ENCODE measurements around the gene SLC6A3.

DNA sequence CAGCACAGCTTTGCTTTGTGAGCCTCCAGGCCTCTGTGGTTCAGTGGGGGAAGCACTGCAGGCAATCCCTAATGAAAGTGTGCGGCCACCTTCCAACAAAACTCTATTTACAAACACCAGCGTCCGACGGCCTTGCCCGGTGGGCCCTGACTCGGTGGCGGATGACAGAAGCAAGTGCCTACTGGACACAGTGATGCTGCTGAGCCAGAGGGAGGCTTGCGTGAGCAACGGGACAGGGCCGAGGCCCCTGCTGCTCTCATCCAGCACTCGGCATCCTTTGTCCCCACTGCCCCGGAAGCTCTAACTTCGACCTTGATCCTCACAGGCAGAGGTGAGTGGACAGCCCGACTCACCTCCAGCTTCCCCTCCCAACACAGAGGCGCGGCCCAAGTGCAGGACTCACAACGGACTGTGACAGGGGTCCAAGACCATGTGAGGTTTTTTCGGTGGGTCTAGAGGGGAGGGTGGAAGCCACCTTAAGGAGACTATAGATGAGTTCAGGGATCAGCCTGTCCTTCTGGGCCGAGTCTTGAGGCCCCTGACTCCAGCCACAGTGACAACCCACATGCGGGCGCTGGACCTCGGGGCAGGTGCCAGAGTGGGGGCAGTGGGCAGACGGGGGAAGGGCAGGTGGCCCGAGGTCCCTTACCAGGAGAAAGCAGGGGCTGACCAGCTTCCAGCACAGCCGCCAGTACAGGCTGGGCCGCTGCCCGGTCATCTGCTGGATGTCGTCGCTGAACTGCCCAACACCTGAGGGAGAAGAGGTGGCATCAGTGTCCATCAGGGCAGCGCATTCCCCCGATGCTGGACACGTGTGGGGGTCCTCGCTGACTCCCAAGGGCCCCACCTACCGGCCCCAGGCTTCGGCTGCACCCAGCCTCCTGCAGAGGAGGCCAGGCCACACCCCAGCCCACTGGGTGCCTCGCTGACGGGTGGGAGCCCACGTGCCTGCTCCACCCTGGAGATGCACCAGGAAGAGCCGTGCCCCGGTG lies 39.4 kb downstream of the SLC6A3 start:
- no peak for TF ChIP-seq SPI1 (IDR thresholded peaks at IDR 0.05; ENCODE audit: low read depth, low read length)
- no peak for TF ChIP-seq TAF1 (IDR thresholded peaks at IDR 0.05; ENCODE audit: low read depth, low read length)
- TF ChIP-seq POLR2A (IDR thresholded peaks at IDR 0.05; ENCODE audit: low read depth, low read length), result no peak
- no peak for TF ChIP-seq PAX5 (IDR thresholded peaks at IDR 0.05; ENCODE audit: insufficient read depth, low read length, severe bottlenecking)
- TF ChIP-seq POLR2AphosphoS5 (IDR thresholded peaks at IDR 0.05; ENCODE audit: low read depth, low read length), result no peak
- TF ChIP-seq POU2F2 (IDR thresholded peaks at IDR 0.05; ENCODE audit: low read depth, low read length), result no peak
